Measurements from ENCODE around the gene POU2F1.

POU2F1 gene

GRCh38 chr1:167462341-167462740 is 241.7 kb downstream of the POU2F1 start:
- H3K9me3 ChIP-seq (ENCODE audit: control insufficient read depth, insufficient read depth, low read length) = no peaks in the 10 kb centered on the region
- H3K36me3 ChIP-seq (ENCODE audit: control insufficient read depth, insufficient read depth, low read length) = no peaks in the 10 kb centered on the region
- no peaks in the 10 kb centered on the region; the same call in 1 of the 2 replicates for H3K27me3 ChIP-seq (ENCODE audit: control insufficient read depth, insufficient read depth, low read length)
- no peak overlapping the region for H3K4me3 ChIP-seq (ENCODE audit: low read length)
- no peaks in the 10 kb centered on the region for H3K4me1 ChIP-seq (ENCODE audit: control insufficient read depth, insufficient read depth, low read length)
- DNase-seq (ENCODE audit: low read depth, low spot score) = no peak
- no peak overlapping the region for H3K27ac ChIP-seq (ENCODE audit: low read length)
- no CpG with 5 or more reads among the region's 8 CpGs for WGBS (ENCODE audit: insufficient coverage, insufficient read length)

- Histone ChIP-seq H3K4me1 (ENCODE audit: control insufficient read depth, insufficient read depth, low read length) (peaks cover 4% of the 10 kb centered on the region), H3K36me3 (ENCODE audit: control insufficient read depth, insufficient read depth, low read length) (no peaks in the 10 kb centered on the region), H3K9me3 (ENCODE audit: control insufficient read depth, insufficient read depth, low read length) (no peaks in the 10 kb centered on the region), H3K27ac (ENCODE audit: low read length) (no peak overlapping the region), H3K4me3 (ENCODE audit: low read length) (no peak overlapping the region), H3K27me3 (ENCODE audit: control insufficient read depth, insufficient read depth, low read length) (no peaks in the 10 kb centered on the region)
- no CpG with 5 or more reads among the region's 4 CpGs for WGBS (ENCODE audit: insufficient coverage, insufficient read length)
- no peak for DNase-seq (ENCODE audit: low read depth, low spot score)
Observed at GRCh38 chr1:167463080-167463479, 242.4 kb downstream of the POU2F1 start.

GRCh38 chr1:167463875-167464575 is 243.3 kb downstream of the POU2F1 start:
- Histone ChIP-seq H3K27me3 (ENCODE audit: control insufficient read depth, insufficient read depth, low read length) (no peaks in the 10 kb centered on the region), H3K4me3 (ENCODE audit: low read length) (no peak overlapping the region), H3K27ac (ENCODE audit: low read length) (no peak overlapping the region), H3K36me3 (ENCODE audit: control insufficient read depth, insufficient read depth, low read length) (no peaks in the 10 kb centered on the region), H3K4me1 (ENCODE audit: control insufficient read depth, insufficient read depth, low read length) (peaks cover 4% of the 10 kb centered on the region), H3K9me3 (ENCODE audit: control insufficient read depth, insufficient read depth, low read length) (no peaks in the 10 kb centered on the region)
- WGBS (ENCODE audit: insufficient coverage, insufficient read length) = no CpG with 5 or more reads among the region's 6 CpGs
- no peak for DNase-seq (ENCODE audit: low read depth, low spot score)

GRCh38 chr1:167465018-167465417 is 244.3 kb downstream of the POU2F1 start:
- no peak overlapping the region for H3K27ac ChIP-seq (ENCODE audit: low read length)
- DNase-seq (ENCODE audit: low read depth, low spot score) = no peak
- H3K27me3 ChIP-seq (ENCODE audit: control insufficient read depth, insufficient read depth, low read length) = no peaks in the 10 kb centered on the region
- H3K4me3 ChIP-seq (ENCODE audit: low read length) = no peak overlapping the region
- H3K36me3 ChIP-seq (ENCODE audit: control insufficient read depth, insufficient read depth, low read length) = no peaks in the 10 kb centered on the region
- no CpG with 5 or more reads among the region's 2 CpGs for WGBS (ENCODE audit: insufficient coverage, insufficient read length)
- H3K4me1 ChIP-seq (ENCODE audit: control insufficient read depth, insufficient read depth, low read length) = peaks cover 4% of the 10 kb centered on the region
- H3K9me3 ChIP-seq (ENCODE audit: control insufficient read depth, insufficient read depth, low read length) = no peaks in the 10 kb centered on the region

- Histone ChIP-seq H3K27ac (ENCODE audit: low read length) (no peak overlapping the region), H3K27me3 (ENCODE audit: control insufficient read depth, insufficient read depth, low read length) (no peaks in the 10 kb centered on the region), H3K36me3 (ENCODE audit: control insufficient read depth, insufficient read depth, low read length) (no peaks in the 10 kb centered on the region), H3K4me3 (ENCODE audit: low read length) (no peak overlapping the region), H3K9me3 (ENCODE audit: control insufficient read depth, insufficient read depth, low read length) (no peaks in the 10 kb centered on the region), H3K4me1 (ENCODE audit: control insufficient read depth, insufficient read depth, low read length) (peaks cover 4% of the 10 kb centered on the region)
- no peak for DNase-seq (ENCODE audit: low read depth, low spot score)
- WGBS (ENCODE audit: insufficient coverage, insufficient read length) = no CpG with 5 or more reads among the region's 1 CpG
Observed at GRCh38 chr1:167465743-167466142, 245.1 kb downstream of the POU2F1 start.

GRCh38 chr1:167467126-167467710 is 246.5 kb downstream of the POU2F1 start:
- no peak for DNase-seq (ENCODE audit: low read depth, low spot score)
- no peak overlapping the region for H3K4me3 ChIP-seq (ENCODE audit: low read length)
- H3K27me3 ChIP-seq (ENCODE audit: control insufficient read depth, insufficient read depth, low read length) = no peaks in the 10 kb centered on the region
- WGBS (ENCODE audit: insufficient coverage, insufficient read length) = no CpG with 5 or more reads among the region's 15 CpGs
- H3K36me3 ChIP-seq (ENCODE audit: control insufficient read depth, insufficient read depth, low read length) = no peaks in the 10 kb centered on the region
- H3K27ac ChIP-seq (ENCODE audit: low read length) = no peak overlapping the region
- no peaks in the 10 kb centered on the region for H3K9me3 ChIP-seq (ENCODE audit: control insufficient read depth, insufficient read depth, low read length)
- peaks cover 4% of the 10 kb centered on the region for H3K4me1 ChIP-seq (ENCODE audit: control insufficient read depth, insufficient read depth, low read length)

GRCh38 chr1:167467752-167468151 is 247.1 kb downstream of the POU2F1 start:
- no peaks in the 10 kb centered on the region for H3K9me3 ChIP-seq (ENCODE audit: control insufficient read depth, insufficient read depth, low read length)
- H3K27me3 ChIP-seq (ENCODE audit: control insufficient read depth, insufficient read depth, low read length) = no peaks in the 10 kb centered on the region
- no peak for DNase-seq (ENCODE audit: low read depth, low spot score)
- H3K4me3 ChIP-seq (ENCODE audit: low read length) = no peak overlapping the region
- H3K4me1 ChIP-seq (ENCODE audit: control insufficient read depth, insufficient read depth, low read length) = peaks cover 4% of the 10 kb centered on the region
- WGBS (ENCODE audit: insufficient coverage, insufficient read length) = no CpG with 5 or more reads among the region's 9 CpGs
- H3K36me3 ChIP-seq (ENCODE audit: control insufficient read depth, insufficient read depth, low read length) = no peaks in the 10 kb centered on the region
- no peak overlapping the region for H3K27ac ChIP-seq (ENCODE audit: low read length)

GRCh38 chr1:167469280-167469965 is 248.7 kb downstream of the POU2F1 start:
- Histone ChIP-seq H3K4me3 (ENCODE audit: low read length) (no peak overlapping the region), H3K9me3 (ENCODE audit: control insufficient read depth, insufficient read depth, low read length) (no peaks in the 10 kb centered on the region), H3K4me1 (ENCODE audit: control insufficient read depth, insufficient read depth, low read length) (peaks cover 4% of the 10 kb centered on the region), H3K36me3 (ENCODE audit: control insufficient read depth, insufficient read depth, low read length) (no peaks in the 10 kb centered on the region), H3K27me3 (ENCODE audit: control insufficient read depth, insufficient read depth, low read length) (no peaks in the 10 kb centered on the region), H3K27ac (ENCODE audit: low read length) (no peak overlapping the region)
- no peak for DNase-seq (ENCODE audit: low read depth, low spot score)
- WGBS (ENCODE audit: insufficient coverage, insufficient read length) = no CpG with 5 or more reads among the region's 7 CpGs

GRCh38 chr1:167471568-167471967 is 250.9 kb downstream of the POU2F1 start:
- DNase-seq (ENCODE audit: low read depth, low spot score) = no peak
- Histone ChIP-seq H3K27ac (ENCODE audit: low read length) (no peak overlapping the region), H3K27me3 (ENCODE audit: control insufficient read depth, insufficient read depth, low read length) (no peaks in the 10 kb centered on the region), H3K9me3 (ENCODE audit: control insufficient read depth, insufficient read depth, low read length) (no peaks in the 10 kb centered on the region), H3K36me3 (ENCODE audit: control insufficient read depth, insufficient read depth, low read length) (no peaks in the 10 kb centered on the region), H3K4me1 (ENCODE audit: control insufficient read depth, insufficient read depth, low read length) (peaks cover 4% of the 10 kb centered on the region), H3K4me3 (ENCODE audit: low read length) (no peak overlapping the region)
- no CpG with 5 or more reads among the region's 5 CpGs for WGBS (ENCODE audit: insufficient coverage, insufficient read length)

GRCh38 chr1:167472752-167473521 is 252.3 kb downstream of the POU2F1 start:
- WGBS (ENCODE audit: insufficient coverage, insufficient read length) = no CpG with 5 or more reads among the region's 10 CpGs
- DNase-seq (ENCODE audit: low read depth, low spot score) = no peak
- Histone ChIP-seq H3K4me1 (ENCODE audit: control insufficient read depth, insufficient read depth, low read length) (no peaks in the 10 kb centered on the region), H3K36me3 (ENCODE audit: control insufficient read depth, insufficient read depth, low read length) (no peaks in the 10 kb centered on the region), H3K27me3 (ENCODE audit: control insufficient read depth, insufficient read depth, low read length) (no peaks in the 10 kb centered on the region), H3K9me3 (ENCODE audit: control insufficient read depth, insufficient read depth, low read length) (no peaks in the 10 kb centered on the region), H3K27ac (ENCODE audit: low read length) (no peak overlapping the region), H3K4me3 (ENCODE audit: low read length) (no peak overlapping the region)

Data from iPS DF 6.9 (cell line).